NCI-H345 (cell line): ENCODE measurements around the gene UQCRC2.
"Not testable (repeated sequence)": the region's sequence is repeated elsewhere in the genome, so short reads cannot be mapped to it uniquely, and the experiment has no call there.

Experiments
- DNase-seq: peaks from one replicate; lab custom pipeline; 2025; lab: John Stamatoyannopoulos, UW

UQCRC2 gene

DNA sequence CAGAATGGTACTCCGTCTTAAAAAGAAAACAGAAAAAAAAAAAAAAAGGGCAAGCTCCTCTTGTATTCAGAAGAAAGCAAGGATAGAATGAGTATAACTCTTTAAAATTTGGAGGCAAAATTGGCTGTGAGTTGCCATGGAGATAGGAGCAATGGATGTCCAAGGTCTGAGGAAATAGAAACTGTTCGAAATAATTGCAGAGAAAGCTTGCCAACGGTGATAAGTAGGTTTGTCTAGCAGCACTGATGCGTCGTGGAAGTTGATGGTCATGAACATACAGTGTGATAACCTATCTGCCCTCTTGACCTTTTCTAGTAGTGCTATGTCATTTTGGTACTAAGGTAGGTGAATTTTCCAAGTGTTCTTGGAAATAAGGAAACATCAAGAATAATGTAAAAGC lies 57.7 kb downstream of the UQCRC2 start:
- no peak for DNase-seq

DNA sequence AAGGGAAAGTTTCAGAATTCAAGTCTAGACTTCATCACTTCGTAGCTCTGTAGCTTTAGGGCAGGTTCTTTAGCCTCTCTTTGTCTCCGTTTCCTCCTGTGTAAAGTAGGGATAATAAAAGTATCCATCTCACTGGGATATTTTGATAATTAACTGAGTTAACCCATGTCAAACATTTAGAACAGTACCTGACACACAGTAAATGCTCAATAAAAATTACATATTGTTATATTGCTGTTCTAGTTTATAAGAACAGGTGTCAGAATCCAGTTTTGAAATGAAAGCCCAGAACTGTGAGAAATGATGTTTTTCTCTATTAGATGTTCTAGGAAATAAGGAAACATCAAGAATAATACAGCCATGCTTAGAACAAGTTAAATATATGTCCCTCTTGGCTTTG lies 59.1 kb downstream of the UQCRC2 start:
- DNase-seq: no peak

DNA sequence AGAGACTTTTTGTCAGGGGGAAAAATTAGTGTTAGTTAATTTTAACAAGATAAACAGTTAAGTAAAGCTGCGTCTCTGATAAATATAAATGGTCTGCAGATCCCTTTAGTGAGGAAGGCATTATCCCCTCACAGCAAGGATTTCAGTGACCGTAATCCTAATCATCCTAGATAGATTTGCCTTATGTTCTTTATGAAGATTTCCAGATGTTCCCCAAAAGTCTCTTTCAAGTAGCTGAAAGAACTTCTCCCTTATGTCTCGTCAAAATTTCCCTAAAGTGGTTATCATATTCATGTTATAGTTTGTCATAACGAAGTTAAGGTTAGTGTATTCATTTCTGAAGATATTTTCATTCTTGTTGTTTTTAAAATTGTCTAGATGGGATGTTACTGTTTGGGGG lies 60.3 kb downstream of the UQCRC2 start:
- no peak for DNase-seq

DNA sequence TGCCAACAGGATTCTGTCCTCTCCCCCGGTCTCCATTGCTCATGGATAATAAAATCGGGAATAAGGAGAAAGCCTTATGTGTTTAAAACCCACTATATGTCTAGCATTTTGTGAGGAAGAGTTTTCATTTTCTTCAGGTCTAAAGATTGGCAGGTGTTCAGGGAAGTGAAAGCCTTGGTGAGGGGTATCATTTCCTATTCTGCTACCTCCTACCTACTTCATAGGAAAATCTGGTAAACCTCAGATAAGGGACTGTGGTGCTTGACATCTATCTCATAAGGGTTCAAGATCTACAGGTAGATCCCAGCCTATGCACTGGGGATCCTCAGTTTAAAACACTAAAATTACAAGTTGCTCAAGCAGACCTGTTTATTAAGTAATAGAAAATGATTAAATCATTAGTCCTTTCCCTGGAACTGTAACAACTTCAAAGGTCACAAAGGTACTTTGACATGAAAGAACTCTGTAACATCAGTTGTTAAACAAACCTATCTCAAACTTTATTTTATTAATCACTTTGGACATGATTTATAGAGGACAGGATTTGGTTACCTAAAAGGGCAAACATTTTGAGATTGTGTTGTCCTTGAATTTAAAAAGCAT lies 61.2 kb downstream of the UQCRC2 start:
- DNase-seq: no peak

DNA sequence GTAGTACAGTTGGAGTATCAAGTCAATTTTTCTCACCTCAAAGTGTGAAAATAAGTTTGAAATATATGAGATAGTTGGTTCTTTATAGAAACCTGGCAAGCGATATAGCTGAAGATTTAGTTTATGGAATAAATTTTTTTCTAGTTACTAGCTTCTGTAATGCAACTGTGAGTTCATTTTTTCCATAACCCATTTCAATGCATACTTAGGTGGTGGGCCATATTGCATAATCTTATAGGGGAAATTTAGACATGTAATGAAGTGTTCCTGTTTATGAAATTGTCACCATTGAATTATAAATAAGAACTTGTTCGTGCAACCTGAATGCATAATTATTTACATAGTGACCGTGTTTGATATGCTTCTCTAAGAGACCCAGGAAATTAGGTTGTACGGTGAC lies 63.8 kb downstream of the UQCRC2 start:
- DNase-seq: no peak

DNA sequence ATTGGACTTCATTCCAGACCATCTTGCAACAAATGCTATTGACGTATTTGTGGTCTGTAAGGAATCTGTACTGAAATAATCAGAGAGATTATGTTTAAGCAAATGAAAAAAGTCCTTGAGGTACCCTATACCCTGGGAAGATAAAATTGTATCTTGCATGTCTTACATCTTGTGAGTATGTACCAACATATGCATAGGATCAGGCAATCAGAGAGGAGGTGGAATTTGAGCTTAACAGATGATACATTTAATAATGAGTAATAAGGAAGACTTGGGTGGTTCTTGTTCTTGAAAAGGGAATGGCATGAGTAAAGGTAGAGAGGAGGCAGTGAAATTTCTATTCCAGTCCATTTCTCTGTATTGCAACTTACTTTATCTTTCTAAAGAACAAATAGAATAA lies 65.4 kb downstream of the UQCRC2 start:
- DNase-seq: no peak

DNA sequence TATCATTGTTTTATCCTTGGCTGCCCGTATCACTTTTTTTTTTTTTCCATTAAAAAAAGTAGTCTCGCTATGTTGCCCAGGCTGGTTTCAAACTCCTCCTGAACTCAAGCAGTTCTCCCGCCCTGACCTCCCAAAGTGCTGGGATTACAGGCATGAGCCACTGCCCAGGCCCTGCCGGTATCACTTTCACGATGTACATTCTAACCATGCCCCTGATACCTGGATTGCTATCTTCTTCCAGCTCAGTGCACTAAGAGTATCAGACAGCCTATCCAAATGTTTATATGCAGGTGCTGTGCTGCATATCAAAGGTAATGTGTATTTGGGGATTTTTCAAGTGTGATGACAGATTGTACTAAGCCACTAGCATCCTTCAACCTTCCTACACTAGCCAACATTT lies 69.0 kb downstream of the UQCRC2 start:
- DNase-seq: no peak

DNA sequence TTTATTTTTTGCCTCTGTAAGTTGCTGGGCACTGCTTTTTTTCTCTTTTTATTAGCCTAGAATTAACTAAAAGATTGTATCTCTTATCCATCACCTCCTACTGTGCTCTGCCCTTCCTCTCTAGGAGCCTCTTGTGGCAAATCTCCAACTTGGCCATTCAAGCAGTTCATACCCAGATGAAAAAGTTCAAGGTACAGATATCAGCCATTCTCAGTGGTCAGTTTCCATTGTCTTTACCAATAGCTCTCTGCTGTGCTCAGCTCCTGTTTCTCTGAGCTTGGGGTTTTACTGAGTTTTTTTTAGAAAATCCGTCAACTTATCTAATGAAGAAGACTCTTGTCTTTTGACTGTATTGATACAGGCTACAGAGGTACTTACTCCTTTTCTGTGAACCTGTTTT lies 70.3 kb downstream of the UQCRC2 start:
- DNase-seq: no peak

DNA sequence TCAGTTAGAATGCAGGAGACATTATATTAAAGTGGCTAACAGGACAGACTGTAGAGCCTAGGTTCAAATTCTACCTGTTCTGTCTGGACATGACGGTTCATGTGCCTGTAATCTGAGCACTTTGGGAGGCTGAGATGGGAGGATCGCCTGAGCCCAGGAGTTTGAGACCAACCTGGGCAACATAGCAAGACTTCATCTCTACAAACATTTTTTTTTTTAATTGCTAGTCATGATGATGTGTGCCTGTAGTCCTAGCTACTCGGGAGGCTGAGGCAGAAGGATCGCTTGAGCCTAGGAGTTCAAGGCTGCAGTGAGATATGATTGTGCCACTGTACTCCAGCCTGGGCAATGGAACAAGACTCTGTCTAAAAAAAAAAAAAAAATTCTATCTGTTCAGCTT lies 71.6 kb downstream of the UQCRC2 start:
- not testable (repeated sequence) for DNase-seq

DNA sequence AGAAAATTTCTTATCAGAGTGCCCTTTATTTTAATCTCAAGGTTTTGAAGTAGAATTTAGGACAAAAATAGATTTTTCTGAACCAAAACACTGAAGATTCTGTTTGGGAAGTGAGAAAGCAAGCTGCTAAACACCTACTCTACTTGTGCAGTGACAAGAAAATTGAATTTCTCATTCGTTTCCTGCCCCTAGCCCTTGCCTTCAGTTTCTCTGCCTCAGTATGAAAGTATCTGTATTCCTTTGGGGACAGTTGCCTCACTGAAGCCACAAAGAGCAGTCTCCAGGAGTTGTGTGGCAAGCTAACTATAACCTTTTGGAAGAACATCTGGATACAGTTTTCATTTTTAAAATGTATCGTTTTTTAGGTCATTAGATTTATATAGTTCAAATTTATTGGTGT lies 74.5 kb downstream of the UQCRC2 start:
- DNase-seq: no peak

DNA sequence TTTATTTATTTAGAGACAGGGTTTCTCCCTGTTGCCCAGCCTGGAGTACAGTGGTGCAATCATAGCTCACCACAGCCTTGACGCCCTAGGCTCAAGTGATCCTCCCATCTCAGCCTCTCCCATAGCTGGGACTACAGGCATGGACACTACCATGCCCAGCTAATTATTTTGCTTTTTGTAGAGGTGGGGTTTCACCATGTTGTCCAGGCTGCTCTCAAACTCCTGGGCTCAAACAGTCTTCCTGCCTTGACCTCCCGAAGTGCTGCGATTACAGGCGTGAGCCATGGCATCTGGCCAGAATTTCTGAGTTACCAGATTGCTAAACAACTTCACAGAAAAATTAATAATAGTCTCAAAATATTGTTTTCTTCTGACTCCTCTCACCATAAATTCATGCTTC lies 76.5 kb downstream of the UQCRC2 start:
- no peak for DNase-seq

DNA sequence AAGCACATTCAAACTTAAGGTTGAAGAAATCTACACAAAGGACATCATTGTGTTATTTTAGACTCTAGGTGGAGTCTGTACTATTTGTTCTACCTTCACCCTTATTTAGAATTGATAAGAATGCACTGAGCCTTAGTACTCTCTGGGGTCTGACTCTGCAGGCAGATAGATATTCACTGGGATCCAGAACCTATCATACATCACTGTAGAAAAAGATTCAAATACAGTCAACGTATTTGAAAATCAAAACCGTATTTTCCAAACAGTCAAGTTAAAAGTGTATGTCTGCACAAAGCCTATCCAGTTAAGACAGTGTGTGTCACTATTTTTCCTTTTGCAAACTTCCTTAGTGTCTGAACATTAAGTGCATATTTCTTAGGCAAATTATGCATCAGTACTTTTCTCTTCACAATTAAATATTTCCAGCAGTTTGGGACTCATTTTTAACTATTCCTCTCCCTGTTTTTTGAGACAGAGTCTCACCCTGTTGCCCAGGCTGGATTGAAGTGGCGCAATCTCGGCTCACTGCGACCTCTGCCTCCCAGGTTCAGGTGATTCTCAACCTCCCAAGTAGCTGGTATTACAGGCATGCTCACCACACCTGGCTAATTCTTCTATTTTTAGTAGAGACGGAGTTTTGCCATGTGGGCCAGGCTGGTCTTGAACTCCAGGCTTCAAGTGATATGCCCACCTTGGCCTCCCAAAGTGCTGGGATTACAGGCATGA lies 77.1 kb downstream of the UQCRC2 start:
- DNase-seq: no peak

DNA sequence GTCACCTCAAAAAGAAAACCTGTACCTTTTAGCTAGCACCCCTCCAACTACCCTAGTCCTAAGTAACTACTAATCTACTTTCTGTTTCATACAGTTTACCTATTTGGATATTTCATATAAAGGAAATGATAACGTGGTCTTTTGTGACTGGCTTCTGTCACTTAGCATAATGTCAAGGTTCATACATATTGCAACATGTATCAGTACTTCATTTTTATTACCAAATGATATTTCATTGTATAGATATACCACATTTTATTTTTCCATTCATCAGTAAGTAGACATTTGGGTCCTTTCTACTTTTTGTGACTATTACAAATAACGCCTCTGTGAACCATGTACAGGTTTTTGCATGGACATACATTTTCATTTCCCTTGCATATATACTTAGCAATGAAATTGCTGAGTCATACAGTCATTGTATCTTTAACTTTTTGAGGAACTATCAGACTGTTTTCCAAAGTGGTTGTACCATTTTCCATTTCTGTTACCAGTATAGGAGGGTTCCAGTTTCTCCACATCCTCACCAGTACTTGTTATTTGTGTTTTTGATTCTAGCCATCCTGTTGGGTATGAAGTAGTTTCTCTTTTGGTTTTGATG lies 78.4 kb downstream of the UQCRC2 start:
- DNase-seq: no peak
